Neuronal stem cell (in vitro differentiated cells): ENCODE results near the gene CTF1.

ENCODE experiments used
- DNase-seq: peaks from one replicate; pipeline ENCODE4 v3.0.0-alpha.2; 2013; ENCODE audit warnings: low spot score
- H2AFZ ChIP-seq: one replicate; pipeline ENCODE4 v1.6.1; 2013; ENCODE audit warnings: mild to moderate bottlenecking, low read length, inconsistent platforms
- H2AK5ac ChIP-seq: 2 replicates; pipeline ENCODE4 v1.6.1; 2013; ENCODE audit warnings: low read depth, mild to moderate bottlenecking, inconsistent platforms, low read length, moderate library complexity, mixed read lengths
- H2BK120ac ChIP-seq: 2 replicates; pipeline ENCODE4 v1.6.1; 2013; ENCODE audit warnings: low read depth, mild to moderate bottlenecking, inconsistent platforms, low read length, moderate library complexity, mixed read lengths
- H2BK12ac ChIP-seq: one replicate; pipeline ENCODE4 v1.6.1; 2013; ENCODE audit warnings: low read length, inconsistent platforms
- H2BK15ac ChIP-seq: 2 replicates; pipeline ENCODE4 v1.6.1; 2013; ENCODE audit warnings: mild to moderate bottlenecking, low read length, inconsistent platforms, mixed read lengths
- H2BK5ac ChIP-seq: one replicate; pipeline ENCODE4 v1.6.1; 2013; ENCODE audit warnings: inconsistent platforms, mild to moderate bottlenecking, low read length, moderate library complexity
- H3K14ac ChIP-seq: one replicate; pipeline ENCODE4 v1.6.1; 2013; ENCODE audit warnings: low read length, inconsistent platforms
- H3K18ac ChIP-seq: 2 replicates; pipeline ENCODE4 v1.6.1; 2013; ENCODE audit warnings: low read length, inconsistent platforms
- H3K23ac ChIP-seq: 2 replicates; pipeline ENCODE4 v1.6.1; 2013; ENCODE audit warnings: low read depth, mild to moderate bottlenecking, mixed read lengths, low read length, inconsistent platforms; ENCODE audit not compliant: poor library complexity
- H3K27ac ChIP-seq: replicated peaks from 3 replicates; pipeline ENCODE4 v1.5.1; 2013; ENCODE audit warnings: low read length, inconsistent platforms
- H3K27me3 ChIP-seq, 3 experiments: 2 replicates each; pipeline ENCODE4 v1.6.1; 2013; ENCODE audit warnings: low read length in 3 of 3, mild to moderate bottlenecking in 2 of 3, inconsistent platforms in 1 of 3, low read depth in 1 of 3, mixed read lengths in 1 of 3, moderate library complexity in 1 of 3; ENCODE audit not compliant: control insufficient read depth in 3 of 3, insufficient read depth in 3 of 3
- H3K36me3 ChIP-seq, 2 donors: replicated peaks in 1 of 2; 2 replicates each; pipeline ENCODE4 v1.6.1; 2013; ENCODE audit warnings: low read length in 2 of 2; ENCODE audit not compliant: control insufficient read depth in 2 of 2, insufficient read depth in 2 of 2
- H3K4ac ChIP-seq: 2 replicates; pipeline ENCODE4 v1.6.1; 2013; ENCODE audit warnings: inconsistent platforms, mild to moderate bottlenecking, low read length, moderate library complexity
- H3K4me1 ChIP-seq, 2 donors: 1 replicate in 1 of 2; 2 replicates in 1 of 2; pipeline ENCODE4 v1.6.1; 2013; ENCODE audit warnings: low read length in 2 of 2, low read depth in 1 of 2; ENCODE audit not compliant: control insufficient read depth in 2 of 2, insufficient read depth in 1 of 2
- H3K4me2 ChIP-seq: one replicate; pipeline ENCODE4 v1.6.1; 2013; ENCODE audit warnings: mild to moderate bottlenecking, low read length, inconsistent platforms; ENCODE audit not compliant: insufficient read depth, poor library complexity, severe bottlenecking
- H3K4me3 ChIP-seq, 2 donors: 2 replicates each; pipeline ENCODE4 v1.5.1; 2013; ENCODE audit warnings: low read length in 2 of 2, mild to moderate bottlenecking in 2 of 2, inconsistent platforms in 1 of 2, moderate library complexity in 1 of 2
- H3K79me1 ChIP-seq: one replicate; pipeline ENCODE4 v1.6.1; 2013; ENCODE audit warnings: low read depth, mild to moderate bottlenecking, inconsistent platforms, low read length, moderate library complexity
- H3K9ac ChIP-seq: one replicate; pipeline ENCODE4 v1.6.1; 2013; ENCODE audit warnings: mild to moderate bottlenecking, low read depth, low read length, inconsistent platforms; ENCODE audit not compliant: poor library complexity
- H3K9me3 ChIP-seq, 2 donors: replicated peaks in 1 of 2; 2 replicates each; pipeline versions ENCODE3 to v1.6.1; 2013; ENCODE audit warnings: low read length in 2 of 2, mild to moderate bottlenecking in 2 of 2, inconsistent platforms in 1 of 2, low read depth in 1 of 2, mixed read lengths in 1 of 2, moderate library complexity in 1 of 2; ENCODE audit not compliant: control insufficient read depth in 2 of 2, insufficient read depth in 1 of 2
- H4K8ac ChIP-seq: one replicate; pipeline ENCODE4 v1.6.1; 2013; ENCODE audit warnings: low read depth, mild to moderate bottlenecking, inconsistent platforms, low read length, moderate library complexity
- H4K91ac ChIP-seq: one replicate; pipeline ENCODE4 v1.6.1; 2013; ENCODE audit warnings: low read length, low read depth, mild to moderate bottlenecking, inconsistent platforms; ENCODE audit not compliant: poor library complexity
- WGBS, 2 donors: extraction: QIAGEN DNeasy Blood & Tissue Kit; methylation state at CpG; one replicate each; pipeline ENCODE4 v1.1.7; 2013; ENCODE audit warnings: missing lambda C conversion rate in 2 of 2, mixed read lengths in 1 of 2; ENCODE audit not compliant: insufficient read length in 2 of 2, insufficient replicate concordance in 1 of 2; ENCODE audit errors: extremely low coverage in 2 of 2; 5-methylcytosine and 5-hydroxymethylcytosine counted together

CTF1 gene

DNA sequence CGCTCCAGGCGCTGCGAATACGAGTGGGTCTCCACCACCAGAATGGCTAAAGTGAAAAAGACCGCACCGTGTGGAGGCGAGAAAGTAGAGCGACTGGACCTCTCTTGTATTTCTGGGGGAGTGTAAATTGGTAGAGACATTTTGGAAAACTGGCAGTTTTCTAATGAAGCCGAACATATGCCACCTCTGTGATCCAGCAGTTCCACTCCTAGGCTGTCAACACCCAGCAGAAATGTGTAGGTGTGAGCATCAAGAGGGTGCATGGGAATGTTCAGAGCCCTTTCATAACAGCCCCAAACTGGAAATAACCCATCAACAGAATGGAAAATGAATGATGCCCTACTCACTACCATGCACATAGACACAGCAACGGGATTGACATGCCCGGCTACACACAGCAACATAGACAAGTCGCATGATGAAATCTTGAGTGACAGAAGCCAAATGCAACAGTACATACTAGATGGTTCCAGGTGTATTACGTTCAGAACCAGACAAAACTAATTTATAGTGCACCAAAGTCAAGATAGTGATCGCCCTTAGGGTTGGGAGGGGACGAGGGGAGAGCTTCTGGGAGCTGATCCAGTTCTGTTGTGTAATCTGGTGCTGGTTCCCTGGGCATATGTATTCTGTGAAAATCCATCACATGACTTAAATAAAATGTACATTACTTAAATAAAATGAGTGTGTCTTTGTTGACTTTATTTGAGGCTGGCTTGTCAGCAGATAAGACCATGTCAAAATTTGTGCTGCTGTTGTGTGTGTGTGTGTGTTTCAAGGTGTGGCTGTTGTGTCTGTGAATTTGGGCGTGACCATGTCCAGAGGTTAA is 1.7 kb upstream of the CTF1 start:
- H3K27ac ChIP-seq, result peak overlapping the region; percentile 50
- peaks cover 16 to 20% of the 10 kb centered on the region in 2 donors for H3K4me1 ChIP-seq

GRCh38 chr16:30895627-30896260 is 670 bp upstream of the CTF1 start:
- peak overlapping the region; percentile 95 for H3K27ac ChIP-seq
- H2BK5ac ChIP-seq, result peak overlapping the region; percentile 21
- peak overlapping the region; percentile 89 for H4K8ac ChIP-seq
- peak overlapping the region; percentile 88 for H3K18ac ChIP-seq
- peaks cover 16 to 20% of the 10 kb centered on the region in 2 donors for H3K4me1 ChIP-seq
- H3K79me1 ChIP-seq, result peaks cover 6% of the 10 kb centered on the region
- peak overlapping the region; percentile 39 for H2BK120ac ChIP-seq
- peak overlapping the region; percentile 56 to 79 for H3K4me3 ChIP-seq
- H3K4ac ChIP-seq, result peak overlapping the region; percentile 27
- peak overlapping the region; percentile 99 for H2BK12ac ChIP-seq
- peak overlapping the region; percentile 49 for H2AK5ac ChIP-seq
- peak overlapping the region; percentile 57 for H4K91ac ChIP-seq
- H2AFZ ChIP-seq, result peak overlapping the region; percentile 86
- no peaks in the 10 kb centered on the region for H3K27me3 ChIP-seq
- H3K23ac ChIP-seq, result peak overlapping the region; percentile 69
- H3K4me2 ChIP-seq, result peak overlapping the region; percentile 83
- H3K14ac ChIP-seq, result no peak overlapping the region
- peak overlapping the region; percentile 91 for H3K9ac ChIP-seq
- WGBS, 2 donors, result no CpG with 5 or more reads among the region's 32 CpGs
- H3K9me3 ChIP-seq, result no peaks in the 10 kb centered on the region
- peak overlapping the region; percentile 71 for H2BK15ac ChIP-seq
- DNase-seq, result no peak
- H3K36me3 ChIP-seq, result peaks cover 2 to 17% of the 10 kb centered on the region in 2 donors

More for the DNA sequence above, 1.7 kb upstream of the CTF1 start:
- Histone ChIP-seq H3K4me3 (peak overlapping the region; percentile 82 to 93), H4K91ac (no peak overlapping the region), H3K79me1 (peaks cover 6% of the 10 kb centered on the region), H3K23ac (no peak overlapping the region), H3K9me3 (no peaks in the 10 kb centered on the region), H3K9ac (peak overlapping the region; percentile 95), H2AFZ (peak overlapping the region; percentile 93), H3K14ac (peak overlapping the region; percentile 79), H2AK5ac (no peak overlapping the region), H3K4me2 (peak overlapping the region; percentile 78), H4K8ac (peak overlapping the region; percentile 88), H3K36me3 (peaks cover 4 to 25% of the 10 kb centered on the region in 2 donors), H2BK120ac (no peak overlapping the region), H2BK12ac (no peak overlapping the region), H3K18ac (peak overlapping the region; percentile 99), H3K4ac (no peak overlapping the region), H3K27me3 (no peaks in the 10 kb centered on the region), H2BK15ac (peak overlapping the region; percentile 88), H2BK5ac (peak overlapping the region; percentile 42)
- no CpG with 5 or more reads among the region's 16 CpGs for WGBS, 2 donors
- DNase-seq, result no peak

GRCh38 chr16:30896889-30897733 is 697 bp downstream of the CTF1 start:
- Histone ChIP-seq H4K91ac (no peak overlapping the region), H2BK15ac (peak overlapping the region; percentile 91), H3K79me1 (peaks cover 6% of the 10 kb centered on the region), H3K4ac (no peak overlapping the region), H3K18ac (peak overlapping the region; percentile 69), H3K4me3 (peak overlapping the region; percentile 56 to 79), H3K14ac (no peak overlapping the region), H3K27ac (peak overlapping the region; percentile 95), H3K9me3 (no peaks in the 10 kb centered on the region), H2BK120ac (peak overlapping the region; percentile 98), H3K36me3 (peaks cover 0 to 9% of the 10 kb centered on the region in 2 donors), H2AK5ac (no peak overlapping the region), H2BK5ac (peak overlapping the region; percentile 21), H2AFZ (peak overlapping the region; percentile 86), H3K9ac (peak overlapping the region; percentile 74), H4K8ac (no peak overlapping the region), H3K4me1 (peaks cover 16 to 21% of the 10 kb centered on the region in 2 donors), H3K27me3 (no peaks in the 10 kb centered on the region), H2BK12ac (no peak overlapping the region), H3K23ac (peak overlapping the region; percentile 69), H3K4me2 (peak overlapping the region; percentile 77)
- peak; percentile 90 for DNase-seq
- WGBS, 2 donors, result no CpG with 5 or more reads among the region's 31 CpGs
